H1 (cell line): Measurements from ENCODE around the gene YRDC.

Source experiments
- CTCF ChIP-seq, 3 experiments: IDR thresholded peaks; 1 replicate in 2 of 3; 2 replicates in 1 of 3; pipeline versions ENCODE4 v1.5.1 to v1.6.1; 2011; ENCODE audit warnings: low read length in 3 of 3, mild to moderate bottlenecking in 3 of 3, inconsistent platforms in 2 of 3, low read depth in 1 of 3, moderate library complexity in 1 of 3; ENCODE audit not compliant: insufficient read depth in 1 of 3; ENCODE audit errors: control extremely low read depth in 1 of 3
- EP300 ChIP-seq, 2 experiments: IDR thresholded peaks; 1 replicate in 1 of 2; 2 replicates in 1 of 2; pipeline ENCODE4 v1.6.1; 2011 to 2012; ENCODE audit warnings: low read depth in 2 of 2, low read length in 2 of 2, mild to moderate bottlenecking in 2 of 2, borderline replicate concordance in 1 of 2, inconsistent platforms in 1 of 2, moderate library complexity in 1 of 2
- POLR2A ChIP-seq, 2 experiments: IDR thresholded peaks; 1 replicate in 1 of 2; 2 replicates in 1 of 2; pipeline ENCODE4 v1.6.1; 2011; ENCODE audit warnings: low read depth in 2 of 2, low read length in 2 of 2, mild to moderate bottlenecking in 2 of 2; ENCODE audit errors: control extremely low read depth in 1 of 2

GRCh38 chr1:37821481-37821880 lies 13.5 kb upstream of the YRDC start:
- no peak for TF ChIP-seq EP300 (IDR thresholded peaks at IDR 0.05; ENCODE audit: borderline replicate concordance in 1 of 2, low read depth in 2 of 2, low read length in 2 of 2)
- no peak for TF ChIP-seq CTCF (IDR thresholded peaks at IDR 0.05; ENCODE audit: control extremely low read depth in 1 of 3, insufficient read depth in 1 of 3, low read depth in 1 of 3, low read length in 3 of 3)
- no peak for TF ChIP-seq POLR2A (IDR thresholded peaks at IDR 0.05; ENCODE audit: control extremely low read depth in 1 of 2, low read depth in 2 of 2, low read length in 2 of 2)
